GM18519 (cell line): ENCODE results near the gene SPACA7.

Experiments used
- ATAC-seq: cut with Tn5 transposase; IDR thresholded peaks from one replicate; pipeline ENCODE4 v1.9.1; 2021; ENCODE audit warnings: mild to moderate bottlenecking, moderate library complexity; ENCODE audit not compliant: unreplicated experiment, low FRiP score

The SPACA7 gene

GRCh38 chr13:112446347-112446861, 70.2 kb downstream of the SPACA7 start:
- ATAC-seq: no peak

DNA sequence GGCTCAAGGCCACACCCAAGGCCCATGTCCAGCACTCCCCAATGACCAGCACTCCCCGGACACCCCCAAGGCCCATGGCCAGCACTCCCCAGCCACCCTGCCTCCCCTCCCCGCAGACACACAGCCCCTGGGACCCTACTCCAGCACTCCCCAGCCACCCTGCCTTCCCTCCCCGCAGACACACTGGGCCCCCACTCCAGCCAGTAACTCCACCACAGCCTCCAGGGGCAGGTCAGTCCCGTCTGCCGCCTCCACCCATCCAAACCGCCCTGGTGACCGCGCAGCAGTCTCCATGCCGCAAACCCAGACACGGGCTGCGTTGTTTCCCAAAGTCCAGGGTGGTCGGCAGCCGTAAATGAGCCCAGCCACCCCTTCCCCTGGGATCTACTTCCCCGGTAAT, 70.7 kb downstream of the SPACA7 start:
- ATAC-seq: no peak

DNA sequence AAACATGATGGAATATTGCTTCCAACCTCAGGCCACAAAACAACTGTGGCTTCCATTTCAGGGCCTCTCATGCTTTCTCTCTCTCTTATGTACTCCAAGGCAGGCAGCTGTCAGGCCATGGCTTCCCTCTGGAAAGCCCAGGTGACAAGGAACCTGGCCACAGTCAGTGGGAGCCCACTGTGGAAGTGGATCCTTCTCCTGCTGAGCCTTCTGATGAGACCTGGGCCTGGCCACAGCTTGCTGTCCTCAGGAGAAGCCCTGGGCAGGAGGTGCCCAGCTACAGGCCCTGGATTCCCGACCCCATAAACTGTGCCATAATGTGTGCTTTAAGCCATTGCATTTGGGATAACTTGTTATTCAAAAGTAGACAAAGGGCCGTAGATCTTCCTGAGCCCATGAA, 71.2 kb downstream of the SPACA7 start:
- no peak for ATAC-seq

DNA sequence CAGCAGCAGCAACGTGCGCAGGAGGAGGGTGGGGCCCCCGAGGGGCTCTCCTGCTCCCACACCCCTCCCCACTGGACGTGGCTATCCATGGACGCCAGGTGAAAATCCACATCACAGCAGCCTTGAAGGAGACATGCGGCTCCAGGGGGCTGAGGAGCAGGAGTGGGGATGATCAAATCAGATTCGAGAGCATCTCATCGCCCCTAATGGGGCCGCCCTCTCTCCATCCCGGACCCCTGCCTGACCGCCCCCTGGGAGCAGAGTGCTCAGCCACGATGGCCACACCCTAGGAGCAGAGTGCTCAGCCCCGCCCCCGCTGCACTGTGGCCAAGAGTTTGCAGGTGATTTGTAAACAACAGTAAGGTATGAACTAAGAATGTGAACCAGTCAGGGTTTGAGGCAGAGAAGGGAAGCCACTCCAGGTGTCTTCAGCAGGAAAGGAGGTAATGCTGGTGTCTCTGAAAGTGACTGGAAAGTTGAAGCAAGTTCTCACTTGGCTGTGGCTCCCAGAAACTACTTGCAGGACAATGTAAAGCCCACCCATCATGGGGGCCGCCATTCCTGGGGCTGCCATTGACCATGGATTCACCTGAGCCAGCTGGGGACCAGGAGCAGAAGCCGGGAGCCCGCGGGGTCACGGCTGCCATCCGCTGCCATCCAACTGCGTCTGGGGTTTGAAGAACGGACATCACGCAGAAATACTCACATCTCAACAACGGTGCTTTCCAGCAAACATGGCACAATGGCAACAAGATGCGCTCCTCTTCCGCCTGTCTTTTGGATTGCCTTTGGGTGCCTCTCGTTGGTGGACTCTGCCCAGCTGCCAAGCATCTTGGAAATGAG, 71.8 kb downstream of the SPACA7 start:
- ATAC-seq: no peak

DNA sequence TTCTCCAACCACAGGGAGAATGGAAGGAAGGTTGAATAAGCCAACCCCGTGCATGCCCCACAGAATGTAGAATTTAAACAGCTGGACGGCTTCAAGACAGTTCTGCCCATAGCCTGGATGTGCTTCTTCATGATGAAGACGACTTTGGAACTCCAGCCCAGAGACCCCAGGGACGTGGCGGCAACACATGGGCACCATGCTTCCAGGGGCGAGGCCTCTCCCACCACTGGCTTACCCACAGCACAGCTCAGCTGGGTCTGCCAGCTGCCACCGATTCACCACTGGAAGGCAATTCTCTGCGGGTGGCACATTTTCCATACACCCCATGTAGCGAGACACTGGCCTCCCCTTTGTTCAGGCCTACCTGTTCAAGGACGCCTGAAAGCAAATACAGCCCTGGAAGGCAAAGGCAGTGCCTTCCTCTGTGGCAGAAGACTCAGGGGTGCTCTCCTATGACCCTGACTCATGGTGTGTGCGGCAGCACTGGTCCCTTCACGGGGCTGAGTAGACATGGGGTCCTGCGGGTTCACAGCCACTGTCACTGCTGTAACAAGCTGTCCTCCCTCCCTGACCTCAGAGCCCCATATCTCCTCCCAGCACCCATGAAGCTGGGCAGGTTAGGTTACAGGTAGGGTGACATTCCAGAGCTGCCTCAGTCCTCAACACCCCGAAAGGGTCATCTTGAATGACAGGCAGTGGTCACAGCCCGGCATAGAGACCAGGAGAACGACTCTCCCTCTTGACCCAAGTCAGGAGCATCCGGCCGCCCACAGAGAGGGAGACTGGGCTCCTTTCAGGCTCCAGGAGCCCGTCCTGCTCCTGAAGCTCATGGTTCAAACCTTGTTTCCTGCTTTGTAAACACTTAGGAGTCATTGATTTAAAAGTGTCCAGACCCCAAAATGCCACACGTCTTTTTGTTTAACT, 72.7 kb downstream of the SPACA7 start:
- no peak for ATAC-seq

DNA sequence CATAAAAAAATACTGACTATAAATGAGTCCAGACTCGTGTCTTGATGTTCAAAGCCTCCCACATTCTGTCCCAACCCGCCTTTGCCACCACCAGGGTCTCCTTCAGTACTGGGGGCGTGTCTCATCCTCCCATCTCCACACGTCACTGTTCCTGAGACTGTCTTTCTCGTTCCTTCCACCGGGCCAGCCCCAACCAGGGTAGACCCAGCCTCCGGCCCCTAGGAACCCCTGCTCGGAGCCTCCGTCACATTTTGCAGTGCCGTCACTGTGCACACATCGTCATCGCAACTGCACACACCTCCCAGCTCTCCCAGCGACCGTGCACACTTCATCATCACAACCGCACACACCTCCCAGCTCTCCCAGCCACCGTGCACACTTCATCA, 73.4 kb downstream of the SPACA7 start:
- ATAC-seq: no peak

- ATAC-seq: no peak
These were observed 74.2 kb downstream of the SPACA7 start for GRCh38 chr13:112450118-112450903.

- ATAC-seq: no peak
These were observed 74.7 kb downstream of the SPACA7 start for GRCh38 chr13:112450904-112451240.

DNA sequence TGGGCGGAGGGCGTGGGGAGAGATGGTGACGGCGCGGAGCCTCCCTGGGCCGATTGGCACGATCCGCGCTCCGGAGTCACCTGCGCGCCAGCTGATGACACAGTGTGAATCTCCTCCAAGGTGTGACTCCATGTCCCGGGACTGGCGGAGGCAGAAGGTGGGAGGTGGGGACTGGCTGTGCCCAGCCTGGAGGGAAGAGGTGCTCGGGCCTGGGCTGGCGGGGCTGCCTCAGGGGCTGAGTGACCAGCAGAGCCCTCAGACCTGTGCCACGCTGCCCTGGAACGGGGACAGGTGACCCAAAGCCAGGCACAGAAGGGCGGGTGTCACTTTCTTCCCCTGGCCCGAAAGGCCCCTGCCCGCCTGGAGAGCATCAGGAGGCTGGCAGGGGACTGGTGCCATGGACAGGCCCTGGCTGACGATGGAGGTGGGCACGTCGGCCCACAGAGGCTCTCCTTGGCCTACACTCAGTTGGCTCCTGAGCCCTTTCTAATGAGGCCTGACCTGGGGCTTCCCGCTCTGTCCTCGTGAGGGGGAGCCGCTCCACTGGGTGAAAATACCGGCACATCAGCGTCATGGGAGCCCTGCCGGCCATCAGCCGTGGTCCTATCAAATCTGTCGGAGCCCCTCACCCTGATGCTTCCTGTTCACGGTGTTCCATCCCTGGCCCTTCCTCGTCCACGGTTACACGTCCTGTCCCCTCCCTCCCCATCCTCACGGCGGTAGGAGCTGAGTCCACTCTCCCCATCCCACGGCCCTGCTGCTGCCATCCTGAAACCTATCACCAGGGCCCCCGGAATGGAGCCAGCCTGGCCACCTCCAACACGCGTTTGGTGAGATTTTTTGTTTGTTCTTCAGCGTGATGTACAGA, 75.6 kb downstream of the SPACA7 start:
- ATAC-seq: no peak

DNA sequence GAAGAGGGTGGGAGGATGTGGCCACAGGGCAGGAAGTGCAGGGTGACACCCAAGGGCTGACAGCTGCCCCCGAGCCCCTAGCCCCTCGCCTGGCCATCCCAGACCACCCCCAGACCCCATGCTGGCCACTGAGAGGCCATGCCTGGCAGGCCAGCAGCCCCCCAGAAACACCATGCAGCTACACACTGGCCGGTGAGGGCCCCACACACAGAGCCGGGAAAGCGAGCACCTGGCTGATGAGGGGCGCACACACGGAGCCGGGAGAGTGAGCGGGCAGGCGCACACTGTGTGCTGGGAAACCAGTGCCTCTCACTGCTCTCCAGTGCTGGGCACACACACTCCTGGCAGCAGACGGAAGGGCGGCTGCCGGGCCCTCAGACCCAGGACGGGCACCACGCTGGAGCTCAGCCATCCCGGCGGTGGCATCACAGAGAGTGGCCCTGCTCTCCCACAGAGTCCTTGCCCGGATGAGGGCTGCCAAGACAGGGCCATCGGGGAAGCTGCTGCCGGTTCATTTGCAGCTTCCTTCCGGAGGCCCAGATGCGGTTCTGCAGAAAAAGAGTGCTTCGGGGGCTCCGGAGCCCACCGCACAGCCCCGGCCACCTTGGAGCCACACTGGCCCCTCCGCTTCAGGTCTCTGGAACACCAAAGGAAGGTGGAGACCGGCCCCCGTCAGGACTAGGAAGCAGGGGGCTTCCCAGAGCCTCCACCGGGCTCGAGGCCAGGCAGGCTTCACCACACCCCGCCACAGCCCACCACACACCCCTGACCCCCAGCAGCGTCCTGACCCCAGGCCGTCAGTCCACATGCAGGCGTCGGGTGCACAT, 76.4 kb downstream of the SPACA7 start:
- no peak for ATAC-seq

DNA sequence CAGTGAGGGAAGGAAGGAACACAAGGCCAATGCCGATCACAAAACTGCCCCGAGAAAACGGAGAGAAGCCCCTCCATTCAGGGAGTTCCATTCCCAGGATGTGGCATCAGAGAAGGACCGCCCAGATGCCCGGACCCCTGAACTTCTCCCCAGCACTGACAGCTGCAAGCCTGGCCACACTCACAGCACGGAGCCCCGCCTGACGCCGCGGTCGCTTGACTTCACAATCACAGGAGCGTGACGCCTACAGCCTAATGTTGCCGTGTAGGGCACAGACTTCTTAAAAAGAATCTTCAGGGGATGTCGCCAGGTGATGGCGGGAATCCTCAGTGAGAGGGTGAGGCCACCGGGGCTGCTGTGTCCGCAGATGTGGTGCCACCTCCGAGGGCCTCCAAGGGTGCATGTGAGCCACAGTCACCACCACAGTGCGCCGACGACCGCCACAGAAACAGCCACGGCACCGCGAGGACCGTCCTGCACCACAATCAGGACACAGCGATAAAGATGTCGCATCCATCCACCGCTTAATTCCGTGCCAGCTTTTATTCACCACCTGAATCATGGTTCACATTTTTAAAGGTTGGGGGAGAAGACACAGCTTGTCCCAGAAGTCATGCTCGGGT, 77.2 kb downstream of the SPACA7 start:
- ATAC-seq: no peak

DNA sequence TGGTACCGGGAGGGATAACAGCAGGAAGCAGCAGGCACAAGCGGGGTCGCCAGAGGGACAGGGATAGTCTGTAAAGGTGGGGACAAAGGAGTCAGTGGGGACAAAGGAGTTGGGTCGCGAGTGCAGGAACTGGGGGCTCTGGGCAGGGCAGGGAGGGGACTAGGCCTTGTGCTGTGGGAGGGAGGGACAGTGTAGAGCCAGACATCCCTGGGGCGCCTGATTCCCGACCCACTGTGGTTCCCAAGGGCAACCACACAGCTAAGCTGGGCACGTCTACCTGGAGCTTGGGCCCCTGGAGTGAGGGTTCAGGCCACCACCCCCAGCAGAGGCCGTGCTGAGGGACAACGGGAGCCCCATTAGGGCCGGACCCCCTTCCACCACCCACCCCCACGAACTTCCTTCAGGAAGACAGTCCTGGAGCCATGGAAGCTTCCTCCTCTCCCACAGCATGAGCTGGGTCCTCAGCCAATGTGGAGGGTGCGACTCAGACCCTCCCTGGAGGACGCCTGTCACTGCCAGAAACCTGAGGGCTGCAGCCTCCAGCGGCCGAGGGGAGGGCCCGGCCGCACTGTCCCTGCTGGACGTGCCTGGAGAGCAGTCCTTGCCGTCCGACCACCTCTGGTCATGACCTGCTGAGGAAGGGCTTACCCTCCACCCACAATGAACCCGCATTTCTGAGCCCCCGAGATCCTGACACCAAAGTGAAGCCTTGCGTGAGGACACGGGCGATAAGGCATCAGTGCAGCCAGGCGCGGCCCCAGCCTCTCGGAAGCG, 77.9 kb downstream of the SPACA7 start:
- ATAC-seq: no peak

DNA sequence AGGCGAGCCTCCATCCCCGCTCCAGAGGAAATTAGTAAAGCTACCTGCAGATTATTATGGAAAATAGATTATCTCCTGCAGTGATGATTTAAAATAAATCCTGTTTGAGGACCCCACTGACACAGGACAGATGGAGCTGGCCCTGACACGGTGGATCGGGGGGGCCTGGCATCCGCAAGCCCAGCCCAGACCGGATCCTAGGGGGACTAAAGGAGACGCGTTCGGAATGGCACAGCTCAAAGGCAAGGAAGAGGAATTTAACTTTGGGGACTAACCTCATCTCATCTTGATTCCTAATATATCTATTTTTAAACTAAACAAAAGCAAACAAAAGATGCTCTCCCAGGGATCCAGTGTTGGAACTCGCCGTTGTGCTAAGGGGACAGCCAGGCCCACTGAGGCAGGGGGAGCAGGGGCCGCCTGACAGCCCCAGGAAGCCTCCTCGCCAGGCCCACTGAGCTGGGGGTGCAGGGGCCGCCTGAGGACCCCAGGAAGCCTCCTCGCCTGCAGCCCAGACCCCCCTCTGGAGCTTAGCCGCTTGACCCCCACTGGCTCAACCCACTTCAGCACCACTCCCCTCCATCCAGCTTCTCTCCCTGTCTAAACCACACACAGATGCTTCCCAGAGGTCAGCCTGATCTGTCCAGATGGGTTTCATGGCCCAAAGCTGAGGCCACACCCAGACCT, 78.6 kb downstream of the SPACA7 start:
- no peak for ATAC-seq

GRCh38 chr13:112455476-112456059, 79.4 kb downstream of the SPACA7 start:
- no peak for ATAC-seq

- ATAC-seq: no peak
These were observed 80.2 kb downstream of the SPACA7 start for GRCh38 chr13:112456138-112457056.

GRCh38 chr13:112457081-112457480, 80.9 kb downstream of the SPACA7 start:
- no peak for ATAC-seq
